OCI-LY1 (cell line): Measurements from ENCODE around the gene TEX50.
"Not testable (repeated sequence)": the region's sequence is repeated elsewhere in the genome, so short reads cannot be mapped to it uniquely, and the experiment has no call there.

Experiments used
- H2AFZ ChIP-seq: fragments of 200-600 bp; sonication (generic), shearing (Covaris generic); 2 replicates; pipeline ENCODE4 v1.6.0; 2014; ENCODE audit warnings: antibody characterized with exemption, mild to moderate bottlenecking, low read length
- H3F3A ChIP-seq: fragments of 200-600 bp; sonication (generic), shearing (Covaris generic); 2 replicates; pipeline ENCODE4 v1.6.0; 2014; ENCODE audit warnings: mild to moderate bottlenecking, antibody characterized with exemption, low read length, moderate library complexity; ENCODE audit not compliant: insufficient read depth
- H3K27ac ChIP-seq: fragments of 200-600 bp; sonication (generic); 2 replicates; pipeline ENCODE4 v1.5.1; 2014; ENCODE audit warnings: low read length, mixed run types, mild to moderate bottlenecking, low read depth; ENCODE audit not compliant: poor library complexity, severe bottlenecking
- H3K27me3 ChIP-seq: fragments of 200-600 bp; sonication (generic); 2 replicates; pipeline ENCODE4 v1.6.0; 2014; ENCODE audit warnings: antibody characterized with exemption, mild to moderate bottlenecking, low read length, moderate library complexity; ENCODE audit not compliant: insufficient read depth
- H3K36me3 ChIP-seq: fragments of 200-600 bp; sonication (generic); 2 replicates; pipeline ENCODE4 v1.6.1; 2014; ENCODE audit warnings: mild to moderate bottlenecking, antibody characterized with exemption, low read length, moderate library complexity, mixed read lengths; ENCODE audit not compliant: insufficient read depth
- H3K4me1 ChIP-seq: fragments of 200-600 bp; sonication (generic); 2 replicates; pipeline ENCODE4 v1.5.1; 2014; ENCODE audit warnings: mild to moderate bottlenecking, low read length, moderate library complexity; ENCODE audit not compliant: insufficient read depth, severe bottlenecking
- H3K4me2 ChIP-seq: fragments of 200-600 bp; sonication (generic), shearing (Covaris generic); 2 replicates; pipeline ENCODE4 v1.6.1; 2014; ENCODE audit warnings: low read length
- H3K4me3 ChIP-seq: fragments of 200-600 bp; sonication (generic); 2 replicates; pipeline ENCODE4 v1.5.1; 2014; ENCODE audit warnings: low read length, low read depth, mild to moderate bottlenecking, mixed read lengths; ENCODE audit not compliant: poor library complexity, severe bottlenecking
- H3K79me2 ChIP-seq: fragments of 200-600 bp; shearing (Covaris generic); 2 replicates; pipeline ENCODE4 v1.6.1; 2016; ENCODE audit warnings: mixed run types, low read length, mixed read lengths; ENCODE audit not compliant: insufficient read depth
- H3K9ac ChIP-seq: fragments of 200-600 bp; sonication (generic), shearing (Covaris generic); 2 replicates; pipeline ENCODE4 v1.6.1; 2014; ENCODE audit warnings: mild to moderate bottlenecking, low read length, mixed read lengths
- H3K9me2 ChIP-seq: fragments of 200-600 bp; sonication (generic), shearing (Covaris generic); 2 replicates; pipeline ENCODE4 v1.6.1; 2014; ENCODE audit warnings: low read depth, mild to moderate bottlenecking, low read length, mixed read lengths
- H3K9me3 ChIP-seq: fragments of 200-600 bp; shearing (Covaris generic); 2 replicates; pipeline ENCODE4 v1.6.1; 2014; ENCODE audit warnings: low read length, mixed read lengths
- H4K20me1 ChIP-seq: fragments of 200-600 bp; sonication (generic), shearing (Covaris generic); 2 replicates; pipeline ENCODE4 v1.6.0; 2016; ENCODE audit warnings: mild to moderate bottlenecking, low read length; ENCODE audit not compliant: insufficient read depth
- EZH2 ChIP-seq: fragments of 200-600 bp; sonication (generic), shearing (Covaris generic); IDR thresholded peaks from 2 replicates; pipeline ENCODE4 v1.8.0; 2017; ENCODE audit warnings: borderline replicate concordance, mixed run types, mild to moderate bottlenecking, antibody characterized with exemption, low read length, moderate library complexity, mixed read lengths
- TF ChIP-seq, protein P1 (sequence below): fragments of 200-600 bp; sonication (generic), shearing (Covaris generic); IDR thresholded peaks from 2 replicates; pipeline ENCODE4 v1.5.1; 2017; ENCODE audit warnings: mild to moderate bottlenecking, antibody characterized with exemption, low read length, moderate library complexity, mixed read lengths

TEX50 gene

DNA sequence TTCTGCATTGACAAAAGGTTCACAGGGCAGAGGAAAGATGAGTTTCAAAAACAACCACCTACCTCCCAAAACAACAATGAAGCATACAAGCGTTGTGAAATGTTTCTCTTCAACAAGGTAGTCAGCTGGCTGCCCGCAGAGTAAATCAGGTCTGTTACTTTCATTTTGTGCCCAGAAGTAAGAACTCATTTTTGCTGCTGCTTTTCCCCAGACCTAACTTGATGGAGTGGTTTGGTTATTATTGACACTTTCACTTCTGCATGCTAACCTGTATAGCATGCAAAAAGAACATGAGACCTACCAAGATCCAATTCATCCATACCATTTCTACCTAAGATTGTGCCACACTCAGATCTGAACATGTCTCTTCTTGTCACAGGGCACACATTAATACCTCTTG is 33.5 kb upstream of the TEX50 start:
- H2AFZ ChIP-seq = no peak overlapping the region
- H3K4me2 ChIP-seq = no peak overlapping the region

DNA sequence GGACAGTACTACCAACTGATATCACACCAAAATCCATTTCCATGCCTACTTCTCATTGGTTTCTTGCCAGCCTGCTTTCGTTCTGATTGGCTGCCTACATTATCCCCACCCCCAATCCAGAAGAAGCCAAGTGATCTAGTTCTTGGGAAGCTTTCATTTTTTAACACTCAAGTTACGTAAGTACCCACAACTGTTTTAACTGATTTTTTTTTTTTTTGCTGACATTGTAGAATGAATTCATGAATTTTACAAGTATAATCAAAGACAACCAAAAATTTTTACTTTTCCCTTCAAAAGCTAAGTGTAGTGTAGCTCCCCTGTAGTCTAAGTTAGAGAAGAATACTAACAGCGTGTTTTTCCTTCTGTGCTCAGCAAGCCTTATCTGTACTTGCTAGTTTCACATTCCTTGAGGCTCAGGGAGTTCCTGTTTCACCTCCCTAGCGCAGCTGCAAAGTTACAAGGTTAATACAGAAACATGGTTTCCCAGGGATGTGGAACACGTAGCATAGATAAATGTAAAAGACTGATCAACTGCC is 32.0 kb upstream of the TEX50 start, which contains the start of gene SLC9C2:
Gene SLC9C2, minus strand, starts transcription at position 17 of the 536 bp plus-strand sequence. CDS start 1,296 bp downstream, outside the sequence.
- Histone ChIP-seq H3K4me1 (no peaks in the 10 kb centered on the region), H3K9me3 (no peaks in the 10 kb centered on the region), H3K36me3 (no peaks in the 10 kb centered on the region), H3K4me2 (no peak within 1 kb of the TSS), H3K79me2 (no peaks in the 10 kb centered on the region), H3F3A (no peaks in the 10 kb centered on the region), H3K27ac (no peak within 1 kb of the TSS), H3K27me3 (no peaks in the 10 kb centered on the region), H3K9ac (no peak within 1 kb of the TSS), H4K20me1 (no peaks in the 10 kb centered on the region), H2AFZ (no peak within 1 kb of the TSS), H3K9me2 (no peaks in the 10 kb centered on the region), H3K4me3 (no peak within 1 kb of the TSS)
- no peak for TF ChIP-seq EZH2
- TF ChIP-seq, protein P1, sequence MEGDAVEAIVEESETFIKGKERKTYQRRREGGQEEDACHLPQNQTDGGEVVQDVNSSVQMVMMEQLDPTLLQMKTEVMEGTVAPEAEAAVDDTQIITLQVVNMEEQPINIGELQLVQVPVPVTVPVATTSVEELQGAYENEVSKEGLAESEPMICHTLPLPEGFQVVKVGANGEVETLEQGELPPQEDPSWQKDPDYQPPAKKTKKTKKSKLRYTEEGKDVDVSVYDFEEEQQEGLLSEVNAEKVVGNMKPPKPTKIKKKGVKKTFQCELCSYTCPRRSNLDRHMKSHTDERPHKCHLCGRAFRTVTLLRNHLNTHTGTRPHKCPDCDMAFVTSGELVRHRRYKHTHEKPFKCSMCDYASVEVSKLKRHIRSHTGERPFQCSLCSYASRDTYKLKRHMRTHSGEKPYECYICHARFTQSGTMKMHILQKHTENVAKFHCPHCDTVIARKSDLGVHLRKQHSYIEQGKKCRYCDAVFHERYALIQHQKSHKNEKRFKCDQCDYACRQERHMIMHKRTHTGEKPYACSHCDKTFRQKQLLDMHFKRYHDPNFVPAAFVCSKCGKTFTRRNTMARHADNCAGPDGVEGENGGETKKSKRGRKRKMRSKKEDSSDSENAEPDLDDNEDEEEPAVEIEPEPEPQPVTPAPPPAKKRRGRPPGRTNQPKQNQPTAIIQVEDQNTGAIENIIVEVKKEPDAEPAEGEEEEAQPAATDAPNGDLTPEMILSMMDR = no peak

More for the DNA sequence above, 33.5 kb upstream of the TEX50 start:
- no peaks in the 10 kb centered on the region for H3K9me3 ChIP-seq
- no peak overlapping the region for H3K9ac ChIP-seq
- H4K20me1 ChIP-seq = no peaks in the 10 kb centered on the region
- H3K36me3 ChIP-seq = no peaks in the 10 kb centered on the region
- no peaks in the 10 kb centered on the region for H3K27me3 ChIP-seq
- TF ChIP-seq, protein P1 = no peak
- TF ChIP-seq EZH2 = no peak
- no peaks in the 10 kb centered on the region for H3F3A ChIP-seq
- H3K27ac ChIP-seq = no peak overlapping the region
- no peak overlapping the region for H3K4me3 ChIP-seq
- no peaks in the 10 kb centered on the region for H3K79me2 ChIP-seq
- no peaks in the 10 kb centered on the region for H3K9me2 ChIP-seq
- no peaks in the 10 kb centered on the region for H3K4me1 ChIP-seq

DNA sequence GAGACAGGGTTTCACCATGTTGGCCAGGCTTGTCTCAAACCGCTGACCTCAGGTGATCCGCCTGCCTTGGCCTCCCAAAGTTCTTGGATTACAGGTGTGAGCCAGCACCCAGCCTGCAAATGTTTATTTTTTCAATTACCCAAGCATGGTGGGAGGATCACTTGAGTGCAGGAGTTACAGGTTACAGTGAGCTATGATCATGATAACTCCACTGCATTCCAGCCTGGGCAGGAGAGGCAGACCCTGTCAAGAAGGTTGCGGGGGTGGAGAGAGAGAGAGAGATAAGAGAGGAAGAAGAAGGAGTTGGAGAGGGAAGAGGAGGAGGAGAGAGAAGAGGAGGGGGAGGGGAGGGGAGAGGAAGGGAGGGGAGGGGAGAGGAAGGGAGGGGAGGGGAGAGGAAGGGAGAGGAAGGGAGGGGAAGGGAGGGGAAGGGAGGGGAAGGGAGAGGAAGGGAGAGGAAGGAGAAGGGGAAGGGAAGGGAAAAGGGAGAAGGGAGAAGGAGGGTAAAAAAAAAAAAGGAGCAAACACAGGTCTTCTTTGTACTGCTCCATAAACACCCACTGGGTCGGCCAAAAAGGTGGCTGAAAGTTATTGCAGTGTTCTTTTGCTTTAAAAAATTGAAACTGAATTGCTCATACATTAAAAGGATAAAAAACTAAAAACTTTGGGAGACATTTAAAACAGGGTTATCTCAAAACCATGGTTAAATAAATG is 26.5 kb upstream of the TEX50 start:
- Histone ChIP-seq H3K36me3 (no peaks in the 10 kb centered on the region), H3K4me1 (no peaks in the 10 kb centered on the region), H3K4me3 (no peak overlapping the region), H3K9me3 (no peaks in the 10 kb centered on the region), H3F3A (no peaks in the 10 kb centered on the region), H3K79me2 (no peaks in the 10 kb centered on the region), H4K20me1 (no peaks in the 10 kb centered on the region), H3K27ac (no peak overlapping the region), H3K4me2 (no peak overlapping the region), H3K9ac (no peak overlapping the region), H3K9me2 (no peaks in the 10 kb centered on the region), H2AFZ (no peak overlapping the region), H3K27me3 (no peaks in the 10 kb centered on the region)
- TF ChIP-seq, protein P1 = no peak
- TF ChIP-seq EZH2 = no peak

GRCh38 chr1:173613086-173613485 is 22.1 kb upstream of the TEX50 start:
- not testable (repeated sequence) for H3K79me2 ChIP-seq, H3K4me1 ChIP-seq, H4K20me1 ChIP-seq, H3K9me2 ChIP-seq, H3F3A ChIP-seq, H3K9ac ChIP-seq, H3K36me3 ChIP-seq, H3K27ac ChIP-seq, H3K9me3 ChIP-seq, H3K4me3 ChIP-seq, H2AFZ ChIP-seq, H3K4me2 ChIP-seq, H3K27me3 ChIP-seq
